CD4-positive, alpha-beta T cell treated with Interleukin-15 for 4 hours (primary cell): ENCODE measurements around the gene PAPOLA.
A peak's percentile ranks its signal among the peaks of the same experiment; 100 is the strongest.

Experiments
- DNase-seq: peaks from one replicate; pipeline ENCODE4 v3.0.0-alpha.2; 2020; ENCODE audit warnings: low spot score

The PAPOLA gene

GRCh38 chr14:96502621-96503305, 581 bp downstream of the PAPOLA start:
- peak; percentile 7 for DNase-seq

- no peak for DNase-seq
Measured at GRCh38 chr14:96503306-96503679, 1.1 kb downstream of the PAPOLA start.

GRCh38 chr14:96504353-96504752, 2.2 kb downstream of the PAPOLA start:
- peak; percentile 1 for DNase-seq

GRCh38 chr14:96507723-96508122, 5.5 kb downstream of the PAPOLA start:
- no peak for DNase-seq

- no peak for DNase-seq
Measured at GRCh38 chr14:96508900-96509299, 6.7 kb downstream of the PAPOLA start.

GRCh38 chr14:96509457-96510090, 7.4 kb downstream of the PAPOLA start:
- DNase-seq = no peak

- DNase-seq = no peak
Measured at GRCh38 chr14:96511146-96511545, 9.0 kb downstream of the PAPOLA start.

GRCh38 chr14:96511667-96512066, 9.5 kb downstream of the PAPOLA start:
- no peak for DNase-seq

GRCh38 chr14:96512122-96512521, 9.9 kb downstream of the PAPOLA start:
- DNase-seq = no peak

GRCh38 chr14:96512602-96513397, 10.6 kb downstream of the PAPOLA start:
- DNase-seq = no peak

- DNase-seq = no peak
Measured at GRCh38 chr14:96514694-96515093, 12.5 kb downstream of the PAPOLA start.

- DNase-seq = no peak
Measured at GRCh38 chr14:96515731-96516130, 13.5 kb downstream of the PAPOLA start.

GRCh38 chr14:96516351-96516750, 14.2 kb downstream of the PAPOLA start:
- no peak for DNase-seq

GRCh38 chr14:96519970-96520369, 17.8 kb downstream of the PAPOLA start:
- DNase-seq = no peak

- DNase-seq = no peak
Measured at GRCh38 chr14:96525452-96525851, 23.3 kb downstream of the PAPOLA start.

GRCh38 chr14:96532632-96533031, 30.4 kb downstream of the PAPOLA start:
- no peak for DNase-seq

- no peak for DNase-seq
Measured at GRCh38 chr14:96536807-96537206, 34.6 kb downstream of the PAPOLA start.

- DNase-seq = no peak
Measured at GRCh38 chr14:96538097-96538989, 36.2 kb downstream of the PAPOLA start.

GRCh38 chr14:96538990-96539317, 36.8 kb downstream of the PAPOLA start:
- no peak for DNase-seq

GRCh38 chr14:96554315-96554910, 52.2 kb downstream of the PAPOLA start:
- DNase-seq = no peak

- DNase-seq = no peak
Measured at GRCh38 chr14:96559571-96559970, 57.4 kb downstream of the PAPOLA start.

- no peak for DNase-seq
Measured at GRCh38 chr14:96564389-96564788, 62.2 kb downstream of the PAPOLA start.
